Stimulated activated CD4-positive, alpha-beta T cell treated with anti-CD3 and anti-CD28 coated beads, Interleukin-15, amount 100 ng/mL, for 48 hours (primary cell): ENCODE results near the gene MMRN1.

Experiments used
- DNase-seq, 2 donors: peaks; one replicate each; pipeline ENCODE4 v3.0.0-alpha.2; 2020; ENCODE audit warnings: low read depth in 2 of 2

MMRN1 gene

GRCh38 chr4:89906777-89907521 is 12.3 kb downstream of the MMRN1 start:
- no peak for DNase-seq

- no peak for DNase-seq
Measured at GRCh38 chr4:89909889-89910288, 15.2 kb downstream of the MMRN1 start.

- DNase-seq: no peak
Measured at GRCh38 chr4:89913623-89914022, 19.0 kb downstream of the MMRN1 start.

- no peak for DNase-seq
Measured at GRCh38 chr4:89914609-89915550, 20.2 kb downstream of the MMRN1 start.

GRCh38 chr4:89915937-89916336 is 21.3 kb downstream of the MMRN1 start:
- no peak for DNase-seq

GRCh38 chr4:89922848-89923416 is 28.3 kb downstream of the MMRN1 start:
- DNase-seq: no peak

GRCh38 chr4:89928838-89929237 is 34.2 kb downstream of the MMRN1 start:
- DNase-seq: no peak

GRCh38 chr4:89929425-89930159 is 34.9 kb downstream of the MMRN1 start:
- DNase-seq: no peak

- DNase-seq: no peak
Measured at GRCh38 chr4:89939546-89939945, 44.9 kb downstream of the MMRN1 start.

GRCh38 chr4:89939994-89940393 is 45.3 kb downstream of the MMRN1 start:
- no peak for DNase-seq

- DNase-seq: no peak
Measured at GRCh38 chr4:89942811-89943210, 48.2 kb downstream of the MMRN1 start.

- DNase-seq: no peak
Measured at GRCh38 chr4:89949782-89950387, 55.2 kb downstream of the MMRN1 start.

GRCh38 chr4:89952458-89952857 is 57.8 kb downstream of the MMRN1 start:
- no peak for DNase-seq

- DNase-seq: no peak
Measured at GRCh38 chr4:89954906-89955695, 60.4 kb downstream of the MMRN1 start.

GRCh38 chr4:89957046-89957926 is 62.6 kb downstream of the MMRN1 start:
- no peak for DNase-seq

GRCh38 chr4:89981789-89982334 is 87.2 kb downstream of the MMRN1 start:
- no peak for DNase-seq

- no peak for DNase-seq
Measured at GRCh38 chr4:89988268-89988667, 93.6 kb downstream of the MMRN1 start.

GRCh38 chr4:89992744-89993143 is 98.1 kb downstream of the MMRN1 start:
- DNase-seq: no peak

- no peak for DNase-seq
Measured at GRCh38 chr4:89994176-89994873, 99.7 kb downstream of the MMRN1 start.
